Upper lobe of left lung (tissue), 4 donors: ENCODE data around the gene TMED10.
"Not testable (repeated sequence)": the region's sequence is repeated elsewhere in the genome, so short reads cannot be mapped to it uniquely, and the experiment has no call there.

Experiments used
- CTCF ChIP-seq, 6 experiments: fragments of 450-650 bp in 4 of 6; fragments of 200-600 bp in 2 of 6; sonication (generic) in 2 of 6; IDR thresholded peaks; one replicate each; pipeline ENCODE4 v1.5.1; 2016 to 2019; ENCODE audit warnings: antibody characterized with exemption in 6 of 6
- POLR2A ChIP-seq, 4 donors: fragments of 450-650 bp; IDR thresholded peaks; one replicate each; pipeline ENCODE4 v1.5.1; 2016 to 2017; ENCODE audit warnings: antibody characterized with exemption in 4 of 4, mild to moderate bottlenecking in 2 of 4

GRCh38 chr14:75150637-75151036 lies 25.8 kb downstream of the TMED10 start:
- TF ChIP-seq CTCF, POLR2A (IDR thresholded peaks at IDR 0.05): not testable (repeated sequence)
